Measurements from ENCODE around the gene MCU. TPM values are rescaled to one million over a fixed set of nuclear protein-coding genes. Genes with fewer than 3 reads are reported as not detected.
"Not testable (repeated sequence)": the region's sequence is repeated elsewhere in the genome, so short reads cannot be mapped to it uniquely, and the experiment has no call there.

Gene MCU
- polyA plus RNA-seq, 1 donor from 2014 or later, result 22.9 TPM

DNA sequence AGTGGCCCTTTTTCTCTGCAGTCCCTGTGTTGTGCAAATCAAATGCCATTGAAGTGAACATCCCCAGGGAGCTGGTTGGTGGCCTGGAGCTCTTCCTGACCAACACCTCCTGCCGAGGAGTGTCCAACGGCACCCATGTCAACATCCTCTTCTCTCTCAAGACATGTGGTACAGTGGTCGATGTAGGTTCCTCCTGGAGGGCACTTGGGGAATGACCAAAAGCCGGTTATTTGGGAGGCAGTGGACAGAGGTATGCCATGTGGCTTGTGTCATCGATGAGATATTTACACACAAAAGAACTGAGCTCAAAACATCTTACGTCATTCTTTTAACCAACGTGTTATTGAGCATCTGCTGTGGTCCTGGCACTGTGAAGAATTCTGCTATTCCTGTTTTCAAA is 221.3 kb downstream of the MCU start (continued):
- TF ChIP-seq MXI1 (conservative IDR thresholded peaks at IDR 0.05; ENCODE audit: poor library complexity, severe bottlenecking) (no peak), SMC3 (conservative IDR thresholded peaks at IDR 0.05; ENCODE audit: poor library complexity) (no peak)

DNA sequence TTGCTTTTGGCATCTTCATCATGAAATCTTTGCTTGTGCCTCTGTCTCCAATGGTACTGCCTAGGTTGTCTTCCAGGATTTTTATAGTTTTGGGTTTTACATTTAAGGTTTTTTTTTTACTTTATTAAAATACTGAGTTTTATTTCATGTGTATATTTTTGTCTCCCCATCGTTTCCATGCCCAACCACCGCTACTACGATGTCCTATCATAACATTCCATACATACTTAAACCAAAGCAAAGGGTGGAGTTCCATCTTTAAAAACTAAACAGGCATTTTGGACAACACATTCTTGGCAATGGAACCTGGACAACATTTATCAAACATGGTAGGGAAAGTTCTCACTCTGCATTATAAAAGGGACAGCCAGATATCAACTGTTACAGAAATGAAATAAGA is 225.3 kb downstream of the MCU start:
- H3K4me2 ChIP-seq (ENCODE audit: low read length); H2AFZ ChIP-seq (ENCODE audit: low read depth, low read length); H3K27ac ChIP-seq (ENCODE audit: low read length); H3F3A ChIP-seq (ENCODE audit: insufficient read depth, low read length, poor library complexity, severe bottlenecking); H3K4me3 ChIP-seq (ENCODE audit: low read length); H3K36me3 ChIP-seq (ENCODE audit: insufficient read depth, low read length); H4K20me1 ChIP-seq (ENCODE audit: insufficient read depth); H3K9me2 ChIP-seq (ENCODE audit: insufficient read depth, low read length); H3K9me3 ChIP-seq (ENCODE audit: low read length); H3K27me3 ChIP-seq (ENCODE audit: insufficient read depth, low read depth, low read length); H3K79me2 ChIP-seq (replicated peaks; ENCODE audit: insufficient read depth, low read length); H3K9ac ChIP-seq (ENCODE audit: low read length): not testable (repeated sequence)

DNA sequence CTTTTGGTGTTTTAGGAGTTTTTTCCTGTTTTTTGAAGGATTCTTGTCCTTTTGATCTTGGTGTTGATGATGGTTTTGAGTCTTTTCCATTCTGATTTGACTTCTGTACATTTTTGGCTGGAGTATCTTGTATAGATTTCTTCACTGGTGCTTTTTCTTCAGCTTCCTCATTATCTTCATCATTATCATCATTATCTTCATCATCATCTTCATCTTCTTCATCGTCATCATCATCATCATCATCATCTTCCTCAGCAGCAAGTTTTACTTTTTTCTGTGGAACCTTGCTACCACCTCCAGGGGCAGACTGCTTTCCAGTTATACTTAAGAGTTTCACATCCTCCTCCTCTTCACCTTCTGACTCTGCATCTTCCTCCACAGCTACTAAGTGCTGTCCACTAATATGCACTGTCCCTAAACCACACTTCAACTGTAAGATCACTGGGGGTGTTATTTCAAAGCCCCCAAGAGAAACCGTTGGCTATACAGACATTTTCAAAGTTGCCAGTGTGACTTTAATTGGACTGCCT is 225.9 kb downstream of the MCU start:
- not testable (repeated sequence) for H3K9me2 ChIP-seq (ENCODE audit: insufficient read depth, low read length); H3K4me2 ChIP-seq (ENCODE audit: low read length); H3F3A ChIP-seq (ENCODE audit: insufficient read depth, low read length, poor library complexity, severe bottlenecking); H3K27me3 ChIP-seq (ENCODE audit: insufficient read depth, low read depth, low read length); H2AFZ ChIP-seq (ENCODE audit: low read depth, low read length); H3K4me3 ChIP-seq (ENCODE audit: low read length); H4K20me1 ChIP-seq (ENCODE audit: insufficient read depth); H3K9me3 ChIP-seq (ENCODE audit: low read length); H3K9ac ChIP-seq (ENCODE audit: low read length); H3K36me3 ChIP-seq (ENCODE audit: insufficient read depth, low read length); H3K27ac ChIP-seq (ENCODE audit: low read length); H3K79me2 ChIP-seq (replicated peaks; ENCODE audit: insufficient read depth, low read length)

DNA sequence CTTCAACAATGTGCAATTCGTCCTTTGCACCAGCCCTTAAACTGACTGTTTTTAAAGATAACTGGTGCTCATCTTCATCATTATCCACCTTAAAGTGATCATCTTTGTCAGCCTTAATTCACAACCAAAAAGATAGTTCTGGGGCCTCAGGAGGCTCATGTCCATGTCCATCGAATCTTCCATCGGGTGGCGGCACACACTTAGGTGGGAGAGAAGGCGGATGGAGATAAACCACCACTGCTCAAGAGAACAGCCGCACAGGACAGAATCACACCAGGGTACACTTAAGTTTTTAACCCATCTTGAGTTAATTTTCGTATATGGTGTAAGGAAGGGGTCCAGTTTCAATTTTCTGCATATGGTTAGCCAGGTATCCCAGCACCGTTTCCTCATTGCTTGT is 226.4 kb downstream of the MCU start:
- Histone ChIP-seq H3K36me3 (ENCODE audit: insufficient read depth, low read length) (no peaks in the 10 kb centered on the region), H3K27ac (ENCODE audit: low read length) (no peak overlapping the region), H4K20me1 (ENCODE audit: insufficient read depth) (no peaks in the 10 kb centered on the region), H3K79me2 (replicated peaks; ENCODE audit: insufficient read depth, low read length) (no peaks in the 10 kb centered on the region), H3K4me3 (ENCODE audit: low read length) (no peak overlapping the region), H3K9me2 (ENCODE audit: insufficient read depth, low read length) (no peaks in the 10 kb centered on the region), H3K4me2 (ENCODE audit: low read length) (no peak overlapping the region), H3K9ac (ENCODE audit: low read length) (no peak overlapping the region), H2AFZ (ENCODE audit: low read depth, low read length) (no peak overlapping the region), H3F3A (ENCODE audit: insufficient read depth, low read length, poor library complexity, severe bottlenecking) (no peaks in the 10 kb centered on the region), H3K27me3 (ENCODE audit: insufficient read depth, low read depth, low read length) (no peaks in the 10 kb centered on the region), H3K9me3 (ENCODE audit: low read length) (no peaks in the 10 kb centered on the region)
- TF ChIP-seq POLR2AphosphoS5 (IDR thresholded peaks at IDR 0.05) (no peak), SMC3 (conservative IDR thresholded peaks at IDR 0.05; ENCODE audit: poor library complexity) (no peak), EZH2 (IDR thresholded peaks at IDR 0.05; ENCODE audit: borderline replicate concordance, insufficient read depth, low read length, poor library complexity, severe bottlenecking) (no peak), EP300 (conservative IDR thresholded peaks at IDR 0.05; ENCODE audit: poor library complexity, severe bottlenecking) (no peak), MXI1 (conservative IDR thresholded peaks at IDR 0.05; ENCODE audit: poor library complexity, severe bottlenecking) (no peak), RAD21 (conservative IDR thresholded peaks at IDR 0.05) (no peak), TAF1 (IDR thresholded peaks at IDR 0.05; ENCODE audit: low read depth) (no peak)
- TF ChIP-seq, protein P1, sequence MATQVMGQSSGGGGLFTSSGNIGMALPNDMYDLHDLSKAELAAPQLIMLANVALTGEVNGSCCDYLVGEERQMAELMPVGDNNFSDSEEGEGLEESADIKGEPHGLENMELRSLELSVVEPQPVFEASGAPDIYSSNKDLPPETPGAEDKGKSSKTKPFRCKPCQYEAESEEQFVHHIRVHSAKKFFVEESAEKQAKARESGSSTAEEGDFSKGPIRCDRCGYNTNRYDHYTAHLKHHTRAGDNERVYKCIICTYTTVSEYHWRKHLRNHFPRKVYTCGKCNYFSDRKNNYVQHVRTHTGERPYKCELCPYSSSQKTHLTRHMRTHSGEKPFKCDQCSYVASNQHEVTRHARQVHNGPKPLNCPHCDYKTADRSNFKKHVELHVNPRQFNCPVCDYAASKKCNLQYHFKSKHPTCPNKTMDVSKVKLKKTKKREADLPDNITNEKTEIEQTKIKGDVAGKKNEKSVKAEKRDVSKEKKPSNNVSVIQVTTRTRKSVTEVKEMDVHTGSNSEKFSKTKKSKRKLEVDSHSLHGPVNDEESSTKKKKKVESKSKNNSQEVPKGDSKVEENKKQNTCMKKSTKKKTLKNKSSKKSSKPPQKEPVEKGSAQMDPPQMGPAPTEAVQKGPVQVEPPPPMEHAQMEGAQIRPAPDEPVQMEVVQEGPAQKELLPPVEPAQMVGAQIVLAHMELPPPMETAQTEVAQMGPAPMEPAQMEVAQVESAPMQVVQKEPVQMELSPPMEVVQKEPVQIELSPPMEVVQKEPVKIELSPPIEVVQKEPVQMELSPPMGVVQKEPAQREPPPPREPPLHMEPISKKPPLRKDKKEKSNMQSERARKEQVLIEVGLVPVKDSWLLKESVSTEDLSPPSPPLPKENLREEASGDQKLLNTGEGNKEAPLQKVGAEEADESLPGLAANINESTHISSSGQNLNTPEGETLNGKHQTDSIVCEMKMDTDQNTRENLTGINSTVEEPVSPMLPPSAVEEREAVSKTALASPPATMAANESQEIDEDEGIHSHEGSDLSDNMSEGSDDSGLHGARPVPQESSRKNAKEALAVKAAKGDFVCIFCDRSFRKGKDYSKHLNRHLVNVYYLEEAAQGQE (IDR thresholded peaks at IDR 0.05; ENCODE audit: borderline replicate concordance), result no peak
- TF ChIP-seq, protein P2, sequence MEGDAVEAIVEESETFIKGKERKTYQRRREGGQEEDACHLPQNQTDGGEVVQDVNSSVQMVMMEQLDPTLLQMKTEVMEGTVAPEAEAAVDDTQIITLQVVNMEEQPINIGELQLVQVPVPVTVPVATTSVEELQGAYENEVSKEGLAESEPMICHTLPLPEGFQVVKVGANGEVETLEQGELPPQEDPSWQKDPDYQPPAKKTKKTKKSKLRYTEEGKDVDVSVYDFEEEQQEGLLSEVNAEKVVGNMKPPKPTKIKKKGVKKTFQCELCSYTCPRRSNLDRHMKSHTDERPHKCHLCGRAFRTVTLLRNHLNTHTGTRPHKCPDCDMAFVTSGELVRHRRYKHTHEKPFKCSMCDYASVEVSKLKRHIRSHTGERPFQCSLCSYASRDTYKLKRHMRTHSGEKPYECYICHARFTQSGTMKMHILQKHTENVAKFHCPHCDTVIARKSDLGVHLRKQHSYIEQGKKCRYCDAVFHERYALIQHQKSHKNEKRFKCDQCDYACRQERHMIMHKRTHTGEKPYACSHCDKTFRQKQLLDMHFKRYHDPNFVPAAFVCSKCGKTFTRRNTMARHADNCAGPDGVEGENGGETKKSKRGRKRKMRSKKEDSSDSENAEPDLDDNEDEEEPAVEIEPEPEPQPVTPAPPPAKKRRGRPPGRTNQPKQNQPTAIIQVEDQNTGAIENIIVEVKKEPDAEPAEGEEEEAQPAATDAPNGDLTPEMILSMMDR (IDR thresholded peaks at IDR 0.05; ENCODE audit: poor library complexity, severe bottlenecking), result no peak

DNA sequence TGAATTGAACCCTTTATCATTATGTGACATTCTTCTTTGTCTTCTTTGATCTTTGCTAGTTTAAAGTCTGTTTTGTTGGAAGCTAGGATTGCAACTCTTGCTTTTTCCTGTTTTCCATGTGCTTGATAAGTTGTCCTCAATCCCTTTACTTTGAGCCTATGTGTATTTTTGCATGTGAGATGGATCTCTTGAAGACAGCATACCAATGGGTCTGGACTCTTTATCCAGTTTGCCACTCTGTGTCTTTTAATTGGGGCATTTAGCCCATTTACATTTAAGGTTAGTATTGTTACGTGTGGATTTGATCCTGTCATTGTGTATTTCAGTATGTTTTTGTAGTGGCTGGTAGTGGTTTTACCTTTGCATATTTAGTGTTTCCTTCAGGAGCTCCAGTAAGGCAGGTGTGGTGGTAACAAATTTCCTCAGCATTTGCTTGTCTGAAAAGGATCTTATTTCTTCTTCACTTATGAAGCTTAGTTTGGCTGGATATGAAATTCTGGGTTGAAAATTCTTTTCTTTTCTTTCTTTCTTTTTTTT is 229.3 kb downstream of the MCU start:
- not testable (repeated sequence) for H3K9me3 ChIP-seq (ENCODE audit: low read length); H3K27me3 ChIP-seq (ENCODE audit: insufficient read depth, low read depth, low read length); H4K20me1 ChIP-seq (ENCODE audit: insufficient read depth); H3K36me3 ChIP-seq (ENCODE audit: insufficient read depth, low read length); H3K9me2 ChIP-seq (ENCODE audit: insufficient read depth, low read length); H3K4me3 ChIP-seq (ENCODE audit: low read length); H3K27ac ChIP-seq (ENCODE audit: low read length); H3K9ac ChIP-seq (ENCODE audit: low read length); H3K4me2 ChIP-seq (ENCODE audit: low read length); H3F3A ChIP-seq (ENCODE audit: insufficient read depth, low read length, poor library complexity, severe bottlenecking); H3K79me2 ChIP-seq (replicated peaks; ENCODE audit: insufficient read depth, low read length); H2AFZ ChIP-seq (ENCODE audit: low read depth, low read length)

Data from neural cell (in vitro differentiated cells).